Activated CD4-positive, CD25-positive, alpha-beta regulatory T cell treated with anti-CD3 and anti-CD28 coated beads, Interleukin-2, amount 50 U/mL, for 16 hours (primary cell): ENCODE data around the gene TCTA.
A peak's percentile ranks its signal among the peaks of the same experiment; 100 is the strongest.
"Not testable (repeated sequence)": the region's sequence is repeated elsewhere in the genome, so short reads cannot be mapped to it uniquely, and the experiment has no call there.

Experiments used
- DNase-seq: peaks from one replicate; pipeline ENCODE4 v3.0.0-alpha.2; 2020; ENCODE audit warnings: low read depth, low spot score

TCTA gene

DNA sequence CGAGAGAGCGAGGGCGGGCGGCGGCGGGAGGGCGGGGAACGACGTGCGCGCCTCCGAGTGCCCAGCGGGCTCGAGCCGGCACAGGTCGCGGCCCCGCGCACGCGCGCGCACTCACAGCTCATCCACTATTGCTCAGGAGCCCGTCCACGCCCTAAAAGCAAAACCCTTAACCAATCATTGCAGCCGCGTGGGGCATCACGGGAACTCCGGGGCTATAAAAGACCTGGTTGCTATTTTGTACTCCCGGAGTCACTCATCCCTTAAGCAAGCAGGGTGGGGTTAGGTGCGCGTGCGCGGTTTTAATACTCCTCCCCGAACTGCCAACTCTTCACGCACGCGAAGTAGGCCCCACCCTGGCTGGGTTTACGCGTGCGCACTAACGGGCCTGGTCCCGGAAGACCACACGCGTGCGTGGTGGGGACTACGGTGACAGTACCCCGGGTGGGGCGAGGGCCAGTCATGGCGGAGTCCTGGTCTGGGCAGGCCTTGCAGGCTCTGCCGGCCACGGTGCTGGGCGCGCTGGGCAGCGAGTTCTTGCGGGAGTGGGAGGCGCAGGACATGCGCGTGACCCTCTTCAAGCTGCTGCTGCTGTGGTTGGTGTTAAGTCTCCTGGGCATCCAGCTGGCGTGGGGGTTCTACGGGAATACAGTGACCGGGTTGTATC, at the start of gene TCTA, which contains the start of gene RHOA:
Gene TCTA, plus strand, starts transcription at position 456 of the 664 bp plus-strand sequence. Its CDS starts 4 bp downstream, at position 460.
Gene RHOA, minus strand, starts transcription at position 9 of the 664 bp plus-strand sequence. CDS start 36,387 bp downstream, outside the sequence.
- peak; percentile 98 for DNase-seq

- no peak for DNase-seq
Observed at GRCh38 chr3:49362561-49362960, 49.7 kb upstream of the TCTA start.

GRCh38 chr3:49370585-49371290, 41.5 kb upstream of the TCTA start:
- no peak for DNase-seq

GRCh38 chr3:49371946-49372345, 40.3 kb upstream of the TCTA start:
- no peak for DNase-seq

DNA sequence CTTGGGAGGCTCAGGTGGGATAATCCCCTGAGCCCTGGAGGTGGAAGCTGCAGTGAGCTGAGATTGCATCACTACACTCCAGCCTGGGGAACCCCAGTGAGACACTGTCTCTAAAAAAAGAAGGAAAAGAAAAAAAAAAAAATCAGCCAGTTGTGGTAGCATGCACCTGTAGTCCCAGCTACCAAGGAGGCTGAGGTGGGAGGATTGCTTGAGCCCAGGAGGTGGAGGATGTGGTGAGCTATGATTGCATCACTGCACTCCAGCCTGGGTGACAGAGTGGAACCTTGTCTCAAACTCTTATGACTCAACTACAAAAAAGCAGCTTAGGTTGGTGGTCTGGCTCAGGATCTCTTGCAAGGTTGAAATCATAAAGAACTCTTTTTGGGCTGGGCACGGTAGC, 34.7 kb upstream of the TCTA start:
- DNase-seq, result no peak

- no peak for DNase-seq
Observed at GRCh38 chr3:49378249-49378895, 33.9 kb upstream of the TCTA start.

GRCh38 chr3:49383387-49383786, 28.8 kb upstream of the TCTA start:
- no peak for DNase-seq

DNA sequence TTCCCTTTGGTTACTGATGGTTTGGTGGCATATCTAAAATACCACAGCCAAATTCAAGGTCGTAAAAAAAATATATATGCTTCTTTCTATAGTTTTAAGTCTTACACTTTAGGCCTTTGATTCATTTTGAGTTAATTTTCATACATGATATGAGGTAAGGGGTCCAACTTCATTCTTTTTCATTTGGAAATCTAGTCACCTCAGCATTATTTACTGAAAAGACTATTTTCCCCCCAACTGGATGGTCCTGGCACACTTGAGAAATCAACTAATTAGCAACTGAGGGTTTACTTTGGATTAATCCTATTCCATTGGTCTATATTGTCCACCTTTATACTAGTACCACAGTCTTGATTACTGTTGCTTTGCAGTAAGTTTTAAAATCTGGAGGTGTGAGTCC, 26.6 kb upstream of the TCTA start:
- no peak for DNase-seq

GRCh38 chr3:49386056-49386756, 26.0 kb upstream of the TCTA start:
- no peak for DNase-seq

DNA sequence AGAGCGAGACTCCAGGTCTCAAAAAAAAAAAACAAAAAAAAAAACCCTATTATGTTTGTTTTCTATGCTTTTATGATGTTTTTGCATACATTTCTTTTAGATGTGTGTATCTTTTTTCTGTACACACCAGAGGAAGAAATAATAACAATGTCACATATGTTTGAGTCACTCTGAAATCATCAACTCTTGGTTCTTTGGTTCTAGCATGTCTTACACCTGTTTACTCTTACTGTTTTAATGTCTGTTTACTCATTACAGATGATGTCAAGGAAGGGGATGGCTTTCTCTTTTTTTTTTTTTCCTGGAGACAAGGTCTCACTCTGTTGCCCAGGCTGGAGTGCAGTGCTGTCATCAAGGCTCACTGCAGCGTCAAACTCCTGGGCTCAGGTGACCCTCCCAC, 24.5 kb upstream of the TCTA start:
- no peak for DNase-seq

DNA sequence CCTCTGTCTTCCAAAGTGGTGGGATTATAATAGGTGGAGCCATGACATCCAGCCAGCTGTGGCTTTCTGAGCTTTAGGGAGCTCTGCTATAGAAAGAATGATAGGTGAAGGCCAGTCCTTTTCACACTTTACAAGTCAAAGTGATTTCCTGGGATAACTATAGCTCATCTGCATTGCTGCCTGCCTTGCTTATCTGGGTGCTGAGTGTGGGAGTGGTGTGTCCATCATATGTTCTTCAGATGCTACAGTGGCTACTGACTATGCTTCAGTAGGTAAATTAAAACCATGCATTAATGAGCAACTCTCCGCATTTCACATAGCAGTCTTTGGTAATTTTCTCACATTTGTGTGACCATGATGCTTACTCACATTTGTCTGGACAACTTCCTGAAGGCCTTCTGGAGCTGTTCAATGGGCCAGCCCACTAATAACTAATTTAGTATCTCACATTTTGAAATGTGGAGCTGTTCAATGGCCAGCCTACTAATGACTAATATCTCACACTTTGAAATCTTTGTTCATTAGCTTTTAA, 23.9 kb upstream of the TCTA start:
- no peak for DNase-seq

DNA sequence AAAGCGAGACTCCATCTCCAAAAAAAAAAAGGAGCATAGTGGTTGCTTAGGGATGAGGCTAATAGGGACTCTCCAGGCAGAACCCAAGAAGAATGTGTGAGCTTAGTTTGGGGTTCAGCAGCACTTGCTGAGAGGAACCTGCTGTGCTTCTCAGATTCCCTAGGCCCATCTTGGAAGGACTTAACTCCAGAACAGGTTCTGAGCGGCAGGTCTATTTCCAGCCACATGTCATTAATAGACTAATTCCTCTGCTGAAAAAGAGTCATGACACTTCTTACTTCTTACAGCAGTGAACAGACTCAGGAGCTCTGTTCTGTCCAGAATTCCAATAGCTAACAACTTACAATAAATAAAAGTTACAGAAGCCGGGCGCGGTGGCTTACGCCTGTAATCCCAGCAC, 22.9 kb upstream of the TCTA start:
- no peak for DNase-seq

DNA sequence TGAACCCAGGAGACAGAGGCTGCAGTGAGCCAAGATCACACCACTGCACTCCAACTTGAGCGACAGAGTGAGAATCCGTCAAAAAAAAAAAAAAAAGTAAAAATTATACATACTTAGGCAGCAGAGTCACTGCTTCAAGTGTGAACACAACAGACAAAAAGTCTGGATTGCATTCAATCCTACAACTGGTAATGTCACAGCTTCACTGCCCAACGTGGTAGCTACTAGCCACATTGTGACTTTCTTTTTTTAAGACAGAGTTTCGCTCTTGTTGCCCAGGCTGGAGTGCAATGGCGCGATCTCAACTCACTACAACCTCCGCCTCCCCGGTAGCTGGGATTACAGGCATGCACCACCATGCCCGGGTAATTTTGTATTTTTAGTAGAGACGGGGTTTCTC, 20.9 kb upstream of the TCTA start:
- not testable (repeated sequence) for DNase-seq

- no peak for DNase-seq
Observed at GRCh38 chr3:49397470-49397869, 14.8 kb upstream of the TCTA start.

DNA sequence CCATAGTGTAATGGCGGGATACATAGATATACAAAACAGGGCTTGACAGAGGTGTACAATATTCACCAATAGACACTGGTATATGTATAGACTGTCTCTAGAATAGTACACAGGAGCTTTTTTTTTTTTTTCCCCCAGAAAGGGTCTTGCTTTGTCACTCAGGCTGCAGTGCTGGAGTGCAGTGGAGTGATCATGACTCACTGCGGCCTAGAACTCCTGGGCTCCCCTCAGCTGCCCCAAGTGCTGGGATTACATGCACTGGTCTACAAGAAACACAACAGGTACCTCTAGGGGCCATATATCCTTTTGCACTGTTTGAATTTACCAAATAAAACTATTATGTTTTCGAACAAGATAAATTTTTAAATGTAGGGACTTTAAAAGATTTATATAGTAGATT, 12.8 kb upstream of the TCTA start:
- no peak for DNase-seq

DNA sequence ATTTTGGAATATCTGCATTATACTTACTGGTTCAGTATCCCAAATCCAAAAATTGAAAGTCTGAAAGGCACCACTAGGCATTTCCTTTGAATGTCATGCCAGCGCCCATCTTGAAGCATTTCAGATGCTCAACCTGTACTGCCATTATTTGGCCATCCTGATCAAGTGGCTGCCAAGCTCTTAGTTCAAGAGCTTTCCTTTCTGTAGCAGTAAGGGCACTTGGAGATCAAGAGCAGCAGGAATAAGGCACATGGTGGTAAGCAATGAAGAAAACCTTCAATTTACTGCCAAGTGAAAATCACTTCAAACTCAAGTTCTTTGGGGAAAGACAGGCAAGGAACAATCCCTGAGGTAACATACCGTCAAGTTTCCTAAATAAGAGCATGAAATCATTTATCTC, 10.5 kb upstream of the TCTA start:
- DNase-seq, result no peak

GRCh38 chr3:49403891-49404290, 8.3 kb upstream of the TCTA start:
- DNase-seq, result no peak

DNA sequence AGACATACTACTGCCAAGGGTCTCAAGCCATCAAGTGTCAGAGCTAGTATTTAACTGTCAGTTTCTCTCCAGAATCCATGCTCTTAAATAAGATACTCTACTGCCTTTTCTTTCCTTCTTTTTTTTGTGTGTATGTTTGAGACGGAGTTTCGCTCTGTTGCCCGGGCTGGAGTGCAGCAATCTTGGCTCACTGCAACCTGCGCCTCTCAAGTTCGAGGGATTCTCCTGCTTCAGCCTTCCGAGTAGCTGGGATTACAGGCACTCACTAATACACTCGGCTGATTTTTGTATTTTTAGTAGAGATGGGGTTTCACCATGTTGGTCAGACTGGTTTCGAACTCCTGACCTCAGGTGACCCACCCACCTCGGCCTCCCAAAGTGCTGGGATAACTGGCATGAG, 6.7 kb upstream of the TCTA start:
- DNase-seq, result not testable (repeated sequence)

GRCh38 chr3:49406571-49407565, 5.4 kb upstream of the TCTA start:
- DNase-seq, result no peak

- no peak for DNase-seq
Observed at GRCh38 chr3:49410066-49410845, 2.0 kb upstream of the TCTA start.
